NCI-H69 (cell line): ENCODE measurements around the gene C3AR1.
A peak's percentile ranks its signal among the peaks of the same experiment; 100 is the strongest.
"Not testable (repeated sequence)": the region's sequence is repeated elsewhere in the genome, so short reads cannot be mapped to it uniquely, and the experiment has no call there.

Source experiments
- DNase-seq: peaks from one replicate; lab custom pipeline; 2025; lab: John Stamatoyannopoulos, UW

The C3AR1 gene

DNA sequence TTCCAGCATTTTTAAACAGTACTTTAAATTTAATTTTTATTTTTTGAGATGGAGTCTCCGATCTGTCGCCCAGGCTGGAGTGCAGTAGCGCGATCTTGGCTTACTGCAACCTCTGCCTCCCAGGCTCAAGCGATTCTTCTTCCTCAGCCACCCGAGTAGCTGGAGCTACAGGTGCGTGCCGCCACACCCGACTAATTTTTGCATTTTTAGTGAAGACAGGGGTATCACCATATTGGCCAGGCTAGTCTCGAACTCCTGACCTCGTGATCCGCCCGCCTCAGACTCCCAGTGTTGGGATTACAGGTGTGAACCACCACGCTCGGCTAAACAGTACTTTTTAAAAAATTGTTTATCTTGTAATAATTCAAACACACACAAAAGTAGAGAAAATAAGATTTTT, 37.9 kb downstream of the C3AR1 start:
- DNase-seq: no peak

DNA sequence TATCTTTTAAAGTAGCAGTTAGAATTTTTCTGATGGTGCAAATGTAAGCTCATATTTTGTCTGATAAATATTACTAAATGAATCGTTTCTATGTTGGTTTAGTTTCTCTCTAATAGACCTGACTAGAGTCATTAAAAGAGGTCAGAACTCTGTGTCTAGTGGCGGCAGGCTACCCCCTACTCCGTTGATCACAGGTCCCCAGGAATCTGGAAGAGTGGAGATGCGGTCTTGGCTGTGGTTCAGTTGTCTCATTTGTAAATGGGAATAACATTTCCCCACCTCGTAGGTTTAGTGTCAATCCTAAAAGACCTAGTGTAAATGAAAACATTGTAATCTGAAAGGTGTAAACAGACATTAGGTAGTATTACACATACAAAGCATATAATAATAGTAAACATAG, 38.3 kb downstream of the C3AR1 start:
- peak; percentile 16 for DNase-seq

DNA sequence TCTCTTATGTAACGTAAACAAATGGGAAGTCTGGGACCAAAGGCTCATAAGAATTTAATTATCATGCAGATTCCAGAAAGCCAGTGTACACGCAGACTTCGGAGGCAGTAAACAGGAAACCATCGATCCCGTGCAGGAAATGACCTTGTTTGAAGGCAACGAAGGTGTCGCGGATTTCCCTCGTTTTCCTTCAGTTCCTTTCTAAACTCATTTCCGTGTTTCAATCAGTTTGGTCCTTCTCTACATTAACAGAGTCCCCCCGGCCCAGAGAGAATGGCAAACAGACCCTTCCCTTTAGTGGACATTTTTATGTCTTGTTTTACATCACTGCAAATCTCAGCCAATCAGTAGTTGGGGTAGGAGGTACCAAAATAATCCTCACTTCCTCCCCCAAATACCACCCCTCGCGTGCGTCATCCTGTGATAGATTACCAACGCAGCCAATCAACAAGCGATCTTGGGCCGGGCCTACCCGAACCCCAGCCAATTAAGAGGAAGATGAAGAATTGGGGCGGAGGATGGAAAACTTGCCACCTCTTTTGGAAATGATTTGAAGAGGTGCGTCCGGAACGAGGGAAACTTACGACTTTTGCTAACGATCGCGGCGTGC, 39.8 kb downstream of the C3AR1 start:
- peak; percentile 99 for DNase-seq

DNA sequence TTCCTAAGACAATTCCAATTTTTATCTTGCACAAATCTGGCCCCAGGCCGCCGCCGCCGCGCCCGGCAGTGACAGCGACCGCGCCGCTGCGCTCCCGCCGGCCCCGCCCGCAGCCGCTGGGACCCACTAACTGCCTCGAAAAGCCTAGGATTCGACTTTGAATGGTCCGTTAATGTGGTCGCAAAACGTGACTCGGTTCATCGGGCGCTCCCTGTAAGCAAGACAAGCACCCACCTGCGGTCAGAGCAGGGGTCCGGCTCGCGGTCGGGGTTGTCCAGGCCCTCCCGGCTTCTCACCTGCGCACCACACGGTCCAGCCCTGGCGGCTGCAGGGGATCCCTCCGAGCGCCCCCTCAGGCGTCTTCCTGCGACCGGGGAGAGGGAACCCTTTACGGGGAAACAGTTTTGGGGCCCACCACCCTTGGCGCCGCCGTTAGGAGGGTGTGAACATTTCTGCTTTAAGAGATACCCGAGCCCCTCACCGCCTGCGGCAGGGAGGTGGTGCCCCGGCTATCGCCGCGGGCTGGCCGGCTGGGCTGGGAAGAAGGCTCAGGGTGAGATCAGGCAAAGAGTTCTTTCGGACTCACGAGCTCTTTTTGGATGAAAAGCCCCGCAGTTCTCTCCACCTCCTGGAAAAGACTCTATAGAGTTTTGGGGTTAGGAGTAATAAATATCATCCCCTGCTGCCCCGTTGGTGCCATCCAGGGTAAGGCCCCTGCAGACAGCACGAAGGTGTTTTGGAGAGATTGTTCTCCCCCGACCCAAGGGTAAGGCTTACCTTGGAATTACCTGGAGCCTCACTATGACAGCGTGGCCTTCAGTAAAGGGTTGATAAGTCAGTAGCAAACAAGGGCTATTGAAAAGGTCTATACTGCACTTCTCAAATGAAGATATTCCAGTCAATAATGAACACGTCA, 47.2 kb downstream of the C3AR1 start:
- peak; percentile 34 for DNase-seq

DNA sequence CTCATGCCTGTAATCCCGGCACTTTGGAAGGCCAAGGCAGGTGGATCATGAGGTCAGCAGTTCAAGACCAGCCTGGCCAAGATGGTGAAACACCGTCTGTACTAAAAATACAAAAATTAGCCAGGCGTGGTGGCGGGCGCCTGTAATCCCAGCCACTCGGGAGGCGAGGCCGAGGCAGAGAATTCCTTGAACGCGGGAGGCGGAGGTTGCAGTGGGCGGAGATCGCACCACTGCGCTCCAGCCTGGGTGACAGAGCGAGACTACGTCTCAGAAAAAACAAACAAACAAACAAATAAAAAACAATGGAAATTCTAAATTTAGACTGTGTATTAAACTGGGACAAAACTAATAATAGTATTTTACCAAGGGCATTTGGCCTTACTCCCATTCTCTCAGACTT, 47.9 kb downstream of the C3AR1 start:
- DNase-seq: not testable (repeated sequence)

DNA sequence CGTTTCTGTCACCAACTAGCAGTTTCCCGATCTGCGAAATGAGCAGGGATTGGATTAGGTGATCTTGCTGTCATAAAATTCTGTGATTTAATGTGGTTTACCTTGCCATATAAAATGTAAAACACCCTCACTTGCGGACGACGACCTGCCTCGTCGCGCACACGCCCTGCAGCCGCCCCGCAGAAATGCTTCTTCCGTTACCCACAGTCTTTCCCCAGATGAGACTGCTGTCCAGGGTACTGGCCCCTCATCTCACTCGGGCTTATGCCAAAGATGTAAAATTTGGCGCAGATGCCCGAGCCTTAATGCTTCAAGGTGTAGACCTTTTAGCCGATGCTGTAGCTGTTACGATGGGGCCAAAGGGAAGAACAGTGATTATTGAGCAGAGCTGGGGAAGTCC, 51.3 kb downstream of the C3AR1 start:
- DNase-seq: no peak

DNA sequence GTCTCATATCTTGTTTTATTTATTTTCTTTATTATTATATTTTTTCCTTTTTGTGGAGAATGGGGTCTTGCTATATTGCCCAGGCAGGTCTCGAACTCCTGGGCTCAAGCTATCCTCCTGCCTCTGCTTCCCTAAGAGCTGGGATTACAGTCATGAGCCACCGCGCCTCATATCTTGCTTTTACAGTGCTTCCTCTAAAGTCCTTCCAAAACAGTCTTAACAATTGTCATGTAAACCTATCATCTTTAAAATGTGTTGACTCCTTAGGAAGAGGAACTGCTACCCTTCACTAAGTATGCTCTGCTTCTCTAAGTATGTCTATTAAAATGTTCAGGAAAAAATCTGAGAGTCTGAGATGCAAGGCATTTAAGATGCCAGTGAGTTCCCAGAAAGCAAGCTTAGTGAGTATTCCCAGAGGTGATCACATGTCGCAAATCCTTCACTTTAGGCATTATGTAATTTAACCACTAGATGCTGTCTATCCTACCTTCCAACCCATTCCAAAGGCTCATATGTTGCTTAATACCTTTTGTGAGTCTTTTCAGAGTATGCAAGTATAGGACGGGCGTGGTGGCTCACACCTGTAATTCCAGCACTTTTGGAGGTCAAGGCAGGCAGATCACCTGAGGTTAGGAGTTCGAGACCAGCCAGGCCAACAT, 53.4 kb downstream of the C3AR1 start:
- DNase-seq: no peak

DNA sequence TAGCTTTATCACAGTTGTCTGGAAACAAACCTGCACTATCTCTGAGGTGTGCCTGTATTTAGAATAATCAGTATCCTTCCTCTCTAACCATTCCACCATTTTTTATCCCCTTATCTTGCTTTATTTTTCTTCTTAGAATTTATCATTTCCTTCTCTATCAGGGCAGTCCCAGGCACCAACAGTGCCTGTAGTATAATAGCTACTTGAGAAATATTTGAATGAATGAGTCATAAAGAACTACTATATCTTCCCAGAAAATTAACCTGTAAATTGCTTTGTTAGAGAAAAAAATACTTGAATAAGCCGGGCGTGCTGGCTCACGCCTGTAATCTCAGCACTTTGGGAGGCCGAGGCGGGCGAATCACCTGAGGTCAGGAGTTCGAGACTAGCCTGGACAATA, 54.8 kb downstream of the C3AR1 start:
- DNase-seq: no peak
